ENCODE measurements around the gene BOK.

Gene BOK

GRCh38 chr2:241577413-241578122 lies 19.0 kb downstream of the BOK start:
- Mint-ChIP-seq H3K9me3 (peaks cover 35% of the 10 kb centered on the region), H3K27me3 (ENCODE audit: low read depth, poor library complexity) (peaks cover 7% of the 10 kb centered on the region), H3K27ac (no peak overlapping the region), H3K4me1 (peaks cover 16% of the 10 kb centered on the region), H3K4me3 (no peak overlapping the region), H3K36me3 (ENCODE audit: low read depth) (peaks cover 52% of the 10 kb centered on the region)
- TF ChIP-seq CTCF (IDR thresholded peaks at IDR 0.05) = no peak
- DNase-seq = no peak

- TF ChIP-seq CTCF (IDR thresholded peaks at IDR 0.05) = no peak
- Mint-ChIP-seq H3K27me3 (ENCODE audit: low read depth, poor library complexity) (peaks cover 4% of the 10 kb centered on the region), H3K4me3 (no peak overlapping the region), H3K9me3 (peaks cover 35% of the 10 kb centered on the region), H3K4me1 (peaks cover 16% of the 10 kb centered on the region), H3K27ac (no peak overlapping the region), H3K36me3 (ENCODE audit: low read depth) (peaks cover 52% of the 10 kb centered on the region)
- DNase-seq = no peak
Measured at GRCh38 chr2:241579281-241579680, 20.7 kb downstream of the BOK start.

GRCh38 chr2:241582328-241582727 lies 23.8 kb downstream of the BOK start:
- no peak overlapping the region for H3K27ac Mint-ChIP-seq
- peaks cover 35% of the 10 kb centered on the region for H3K9me3 Mint-ChIP-seq
- peaks cover 38% of the 10 kb centered on the region for H3K36me3 Mint-ChIP-seq (ENCODE audit: low read depth)
- H3K27me3 Mint-ChIP-seq (ENCODE audit: low read depth, poor library complexity) = no peaks in the 10 kb centered on the region
- no peak for DNase-seq
- no peak overlapping the region for H3K4me3 Mint-ChIP-seq
- peaks cover 6% of the 10 kb centered on the region for H3K4me1 Mint-ChIP-seq
- no peak for TF ChIP-seq CTCF (IDR thresholded peaks at IDR 0.05)

- H3K9me3 Mint-ChIP-seq = peaks cover 31% of the 10 kb centered on the region
- H3K4me1 Mint-ChIP-seq = peaks cover 2% of the 10 kb centered on the region
- H3K27ac Mint-ChIP-seq = peak overlapping the region; percentile 55
- no peaks in the 10 kb centered on the region for H3K27me3 Mint-ChIP-seq (ENCODE audit: low read depth, poor library complexity)
- peaks cover 33% of the 10 kb centered on the region for H3K36me3 Mint-ChIP-seq (ENCODE audit: low read depth)
- no peak for TF ChIP-seq CTCF (IDR thresholded peaks at IDR 0.05)
- no peak overlapping the region for H3K4me3 Mint-ChIP-seq
- no peak for DNase-seq
Measured at GRCh38 chr2:241582806-241583205, 24.3 kb downstream of the BOK start.

- Mint-ChIP-seq H3K9me3 (peaks cover 15% of the 10 kb centered on the region), H3K4me1 (no peaks in the 10 kb centered on the region), H3K36me3 (ENCODE audit: low read depth) (peaks cover 17% of the 10 kb centered on the region), H3K4me3 (no peak overlapping the region), H3K27me3 (ENCODE audit: low read depth, poor library complexity) (no peaks in the 10 kb centered on the region), H3K27ac (no peak overlapping the region)
- DNase-seq = no peak
- no peak for TF ChIP-seq CTCF (IDR thresholded peaks at IDR 0.05)
Measured at GRCh38 chr2:241584436-241584835, 25.9 kb downstream of the BOK start.
